Tibial nerve (tissue), 4 donors: Measurements from ENCODE around the gene TMUB1. TPM values are rescaled to one million over a fixed set of nuclear protein-coding genes. Genes with fewer than 3 reads are reported as not detected.
A peak's percentile ranks its signal among the peaks of the same experiment; 100 is the strongest.

Source experiments
- DNase-seq, 2 donors: peaks; one replicate each; pipeline ENCODE4 v3.0.0-alpha.2; 2019; ENCODE audit warnings: low spot score in 2 of 2
- H3K27ac ChIP-seq, 4 donors: fragments of 200-600 bp; sonication (generic) in 3 of 4; one replicate each; pipeline ENCODE4 v1.5.1; 2017 to 2019; ENCODE audit warnings: mild to moderate bottlenecking in 1 of 4
- H3K27me3 ChIP-seq, 2 donors: fragments of 200-600 bp; sonication (generic) in 1 of 2; one replicate each; pipeline versions ENCODE4 v1.5.1 to v1.6.0; 2017 to 2019
- H3K36me3 ChIP-seq, 3 donors: fragments of 200-600 bp; sonication (generic); one replicate each; pipeline ENCODE4 v1.5.1; 2018 to 2019
- H3K4me1 ChIP-seq, 4 donors: fragments of 200-600 bp; sonication (generic) in 3 of 4; one replicate each; pipeline ENCODE4 v1.5.1; 2017 to 2019
- H3K4me3 ChIP-seq, 4 donors: fragments of 200-600 bp; sonication (generic) in 3 of 4; one replicate each; pipeline ENCODE4 v1.5.1; 2017 to 2019; ENCODE audit warnings: mild to moderate bottlenecking in 1 of 4, moderate library complexity in 1 of 4
- H3K9me3 ChIP-seq, 4 donors: fragments of 200-600 bp; sonication (generic) in 3 of 4; one replicate each; pipeline ENCODE4 v1.5.1; 2017 to 2019
- CTCF ChIP-seq, 5 experiments: fragments of 200-600 bp in 3 of 5; fragments of 450-650 bp in 2 of 5; sonication (generic) in 3 of 5; IDR thresholded peaks; one replicate each; pipeline ENCODE4 v1.5.1; 2016 to 2019; ENCODE audit warnings: antibody characterized with exemption in 5 of 5, mild to moderate bottlenecking in 3 of 5, moderate library complexity in 2 of 5
- EP300 ChIP-seq, 2 donors: sonication (generic); formaldehyde crosslinking; IDR thresholded peaks; one replicate each; pipeline ENCODE4 v1.6.1; 2017; ENCODE audit warnings: antibody characterized with exemption in 2 of 2, mild to moderate bottlenecking in 1 of 2
- POLR2A ChIP-seq, 2 donors: fragments of 450-650 bp; IDR thresholded peaks; one replicate each; pipeline ENCODE4 v1.6.1; 2017; ENCODE audit warnings: antibody characterized with exemption in 2 of 2, mild to moderate bottlenecking in 2 of 2, moderate library complexity in 2 of 2
- WGBS, 2 donors: methylation state at CpG; one replicate each; pipeline ENCODE4 v1.1.5; 2018; 5-methylcytosine and 5-hydroxymethylcytosine counted together
- total RNA-seq, 4 donors: library from RNA; depleted of rRNA; stranded (reverse); fragments of >200 nt; gene quantifications; one replicate each; pipeline ENCODE4 v1.1.0, GENCODE V29; 2016

Gene TMUB1
- total RNA-seq, 4 donors from 2014 or later = 24.3 to 61.5 (median 33.8) TPM

GRCh38 chr7:151102991-151103390 lies 19.7 kb upstream of the TMUB1 start:
- TF ChIP-seq EP300 (IDR thresholded peaks at IDR 0.05) (no peak), CTCF (IDR thresholded peaks at IDR 0.05) (no peak), POLR2A (IDR thresholded peaks at IDR 0.05) (no peak)
- no peak overlapping the region for H3K27ac ChIP-seq
- no peaks in the 10 kb centered on the region for H3K9me3 ChIP-seq
- peaks cover 0 to 14% (median 0%) of the 10 kb centered on the region in 3 donors for H3K36me3 ChIP-seq
- H3K4me3 ChIP-seq = no peak overlapping the region
- 69 to 83% methylated on average over 3 of the region's 3 CpGs for WGBS, 2 donors
- peaks cover 0 to 44% (median 0%) of the 10 kb centered on the region in 4 donors for H3K4me1 ChIP-seq
- no peaks in the 10 kb centered on the region for H3K27me3 ChIP-seq
- DNase-seq = no peak

GRCh38 chr7:151101621-151102396 lies 18.5 kb upstream of the TMUB1 start:
- Histone ChIP-seq H3K4me3 (no peak overlapping the region), H3K27me3 (no peaks in the 10 kb centered on the region), H3K4me1 (peaks cover 0 to 39% (median 0%) of the 10 kb centered on the region in 4 donors), H3K36me3 (peaks cover 0 to 15% (median 0%) of the 10 kb centered on the region in 3 donors), H3K9me3 (no peaks in the 10 kb centered on the region), H3K27ac (no peak overlapping the region)
- TF ChIP-seq CTCF (IDR thresholded peaks at IDR 0.05) (no peak), POLR2A (IDR thresholded peaks at IDR 0.05) (no peak), EP300 (IDR thresholded peaks at IDR 0.05) (no peak)
- WGBS, 2 donors = 76 to 82% methylated on average over 24 of the region's 24 CpGs
- no peak for DNase-seq

- peaks cover 0 to 45% (median under 1%) of the 10 kb centered on the region in 4 donors for H3K4me1 ChIP-seq
- H3K27me3 ChIP-seq = no peaks in the 10 kb centered on the region
- H3K9me3 ChIP-seq = no peaks in the 10 kb centered on the region
- peaks cover 0 to 10% (median 0%) of the 10 kb centered on the region in 3 donors for H3K36me3 ChIP-seq
- TF ChIP-seq POLR2A (IDR thresholded peaks at IDR 0.05) (no peak), CTCF (IDR thresholded peaks at IDR 0.05) (no peak), EP300 (IDR thresholded peaks at IDR 0.05) (no peak)
- H3K4me3 ChIP-seq = no peak overlapping the region
- WGBS, 2 donors = 86 to 90% methylated on average over 10 of the region's 10 CpGs
- no peak overlapping the region for H3K27ac ChIP-seq
- DNase-seq = no peak
Measured at GRCh38 chr7:151100921-151101320, 17.6 kb upstream of the TMUB1 start.

- TF ChIP-seq POLR2A (IDR thresholded peaks at IDR 0.05) (no peak), CTCF (IDR thresholded peaks at IDR 0.05) (no peak), EP300 (IDR thresholded peaks at IDR 0.05) (no peak)
- Histone ChIP-seq H3K4me1 (peaks cover 0 to 45% (median 2%) of the 10 kb centered on the region in 4 donors), H3K36me3 (peaks cover 0 to 10% (median 0%) of the 10 kb centered on the region in 3 donors), H3K27me3 (no peaks in the 10 kb centered on the region), H3K4me3 (no peak overlapping the region), H3K27ac (peak overlapping the region in 2 of 4 donors; percentile 36 to 65), H3K9me3 (no peaks in the 10 kb centered on the region)
- DNase-seq = no peak
- WGBS, 2 donors = 54 to 61% methylated on average over 19 to 20 of the region's 20 CpGs
Measured at GRCh38 chr7:151099486-151100211, 16.4 kb upstream of the TMUB1 start.
